ENCODE measurements around the gene CCNT2.

GRCh38 chr2:134954065-134954464 is 35.4 kb downstream of the CCNT2 start:
- TF ChIP-seq, protein P1, sequence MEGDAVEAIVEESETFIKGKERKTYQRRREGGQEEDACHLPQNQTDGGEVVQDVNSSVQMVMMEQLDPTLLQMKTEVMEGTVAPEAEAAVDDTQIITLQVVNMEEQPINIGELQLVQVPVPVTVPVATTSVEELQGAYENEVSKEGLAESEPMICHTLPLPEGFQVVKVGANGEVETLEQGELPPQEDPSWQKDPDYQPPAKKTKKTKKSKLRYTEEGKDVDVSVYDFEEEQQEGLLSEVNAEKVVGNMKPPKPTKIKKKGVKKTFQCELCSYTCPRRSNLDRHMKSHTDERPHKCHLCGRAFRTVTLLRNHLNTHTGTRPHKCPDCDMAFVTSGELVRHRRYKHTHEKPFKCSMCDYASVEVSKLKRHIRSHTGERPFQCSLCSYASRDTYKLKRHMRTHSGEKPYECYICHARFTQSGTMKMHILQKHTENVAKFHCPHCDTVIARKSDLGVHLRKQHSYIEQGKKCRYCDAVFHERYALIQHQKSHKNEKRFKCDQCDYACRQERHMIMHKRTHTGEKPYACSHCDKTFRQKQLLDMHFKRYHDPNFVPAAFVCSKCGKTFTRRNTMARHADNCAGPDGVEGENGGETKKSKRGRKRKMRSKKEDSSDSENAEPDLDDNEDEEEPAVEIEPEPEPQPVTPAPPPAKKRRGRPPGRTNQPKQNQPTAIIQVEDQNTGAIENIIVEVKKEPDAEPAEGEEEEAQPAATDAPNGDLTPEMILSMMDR (IDR thresholded peaks at IDR 0.05) = no peak
- no peak for TF ChIP-seq POLR2A (IDR thresholded peaks at IDR 0.05)

Measured in Peyer's patch (tissue), 4 donors.